Liver (tissue), 3 donors: ENCODE data around the gene SLC25A6.

Source experiments
- CTCF ChIP-seq: fragments of 150-350 bp; IDR thresholded peaks from 2 replicates; pipeline ENCODE4 v1.5.1; 2017; ENCODE audit warnings: improper control_type of control experiment, low read depth, low read length; ENCODE audit not compliant: missing input control
- EGR1 ChIP-seq, 2 donors: IDR thresholded peaks; 2 replicates each; pipeline ENCODE4 v1.6.1; 2016 to 2018; ENCODE audit warnings: antibody characterized with exemption in 2 of 2, low read depth in 2 of 2
- HNF4G ChIP-seq: IDR thresholded peaks from 2 replicates; pipeline ENCODE4 v1.6.1; 2016; ENCODE audit warnings: antibody characterized with exemption
- MAX ChIP-seq: IDR thresholded peaks from 2 replicates; pipeline ENCODE4 v1.6.1; 2016; ENCODE audit warnings: antibody characterized with exemption
- NR2F2 ChIP-seq: IDR thresholded peaks from 2 replicates; pipeline ENCODE4 v1.6.1; 2016; ENCODE audit warnings: antibody characterized with exemption
- RAD21 ChIP-seq, 2 donors: IDR thresholded peaks; 2 replicates each; pipeline ENCODE4 v1.6.1; 2016; ENCODE audit warnings: antibody characterized with exemption in 2 of 2, mild to moderate bottlenecking in 2 of 2
- TAF1 ChIP-seq: conservative IDR thresholded peaks from 2 replicates; pipeline ENCODE4 v1.6.1; 2016; ENCODE audit warnings: antibody characterized with exemption, mild to moderate bottlenecking
- YY1 ChIP-seq: IDR thresholded peaks from 2 replicates; pipeline ENCODE4 v1.6.1; 2016; ENCODE audit warnings: antibody characterized with exemption, mild to moderate bottlenecking
- donor health status: healthy.
- donor health status: healthy.

- TF ChIP-seq MAX (no peak), CTCF (no peak), TAF1 (no peak), YY1 (no peak), HNF4G (no peak), RAD21 (IDR thresholded peaks at IDR 0.05) (no peak), NR2F2 (no peak), EGR1 (IDR thresholded peaks at IDR 0.05; ENCODE audit: low read depth in 2 of 2) (no peak)
Measured at GRCh38 chrX:1390621-1391369, 1.1 kb downstream of the SLC25A6 start.
